HepG2 (cell line): ENCODE measurements around the gene HDGFL1. TPM values are rescaled to one million over a fixed set of nuclear protein-coding genes. Genes with fewer than 3 reads are reported as not detected.

Experiments used
- ATAC-seq: fragments of 200-7000 bp; cut with Tn5 transposase; 3 replicates; pipeline ENCODE4 v1.9.1; 2020; ENCODE audit warnings: mild to moderate bottlenecking, moderate library complexity
- BruUV-seq: library from RNA; stranded (reverse); fragments of 400-500 nt; replicated peaks from 2 replicates; lab custom pipeline; 2021; lab: Mats Ljungman, UMichigan
- CTCF ChIA-PET: fragments of 300-600 bp; formaldehyde crosslinking; extraction: SDS; loops from one replicate; lab custom pipeline; 2021; ENCODE audit warnings: low total read pairs, inconsistent platforms, low intra/inter-chr PET ratio; lab: Yijun Ruan, JAX
- POLR2A ChIA-PET: fragments of 350-600 bp; sonication (Branson Sonifier 250); formaldehyde crosslinking; loops from one replicate; lab custom pipeline; 2020; ENCODE audit warnings: antibody characterized with exemption, inconsistent platforms; lab: Yijun Ruan, JAX
- DNase-seq: peaks from one replicate; pipeline ENCODE4 v3.0.0-alpha.2; 2015; ENCODE audit warnings: low spot score
- FAIRE-seq: peaks from 3 replicates; lab custom pipeline; 2011; peaks lifted over from hg19 to GRCh38; lab: Jason Lieb, UNC
- H2AFZ ChIP-seq: one replicate; pipeline ENCODE4 v1.6.1; 2011; ENCODE audit warnings: low read length, inconsistent platforms
- H3K27ac ChIP-seq: fragments of 300-600 bp; 3 replicates; pipeline ENCODE4 v1.8.0; 2011; ENCODE audit warnings: mixed run types, mild to moderate bottlenecking, mixed read lengths, low read length, inconsistent platforms; ENCODE audit not compliant: insufficient read depth; ENCODE audit errors: extremely low read length
- H3K27me3 ChIP-seq, 2 experiments: fragments of 200-600 bp in 1 of 2; 2 replicates in 1 of 2; 3 replicates in 1 of 2; pipeline versions ENCODE4 v1.6.0 to v1.8.0; 2011; ENCODE audit warnings: low read length in 2 of 2, mild to moderate bottlenecking in 2 of 2, moderate library complexity in 2 of 2, inconsistent platforms in 1 of 2; ENCODE audit not compliant: insufficient read depth in 2 of 2, control insufficient read depth in 1 of 2
- H3K36me3 ChIP-seq, 2 experiments: fragments of 200-600 bp in 1 of 2; replicated peaks in 1 of 2; 2 replicates in 1 of 2; 3 replicates in 1 of 2; pipeline versions ENCODE4 v1.5.1 to v1.8.0; 2011; ENCODE audit warnings: low read length in 2 of 2, inconsistent platforms in 1 of 2; ENCODE audit not compliant: insufficient read depth in 2 of 2, control insufficient read depth in 1 of 2
- H3K4me1 ChIP-seq: 2 replicates; pipeline ENCODE4 v1.5.1; 2012; ENCODE audit warnings: low read length, inconsistent platforms; ENCODE audit not compliant: insufficient read depth
- H3K4me2 ChIP-seq: 2 replicates; pipeline ENCODE4 v1.6.0; 2011; ENCODE audit warnings: low read depth, low read length, inconsistent platforms
- H3K4me3 ChIP-seq, 3 experiments: fragments of 200-600 bp in 1 of 3; sonication (generic), shearing (Covaris generic) in 1 of 3; replicated peaks in 1 of 3; 2 replicates each; pipeline ENCODE4 v1.5.1; 2011 to 2016; ENCODE audit warnings: low read length in 3 of 3, inconsistent platforms in 2 of 3, low read depth in 2 of 3, mild to moderate bottlenecking in 2 of 3, control low read depth in 1 of 3, mixed read lengths in 1 of 3; ENCODE audit not compliant: insufficient read depth in 1 of 3
- H3K79me2 ChIP-seq: one replicate; pipeline ENCODE4 v1.6.1; 2011; ENCODE audit warnings: low read length, inconsistent platforms; ENCODE audit not compliant: insufficient read depth
- H3K9ac ChIP-seq: 2 replicates; pipeline ENCODE4 v1.6.0; 2011; ENCODE audit warnings: mild to moderate bottlenecking, low read depth, low read length, inconsistent platforms; ENCODE audit not compliant: insufficient read depth
- H3K9me3 ChIP-seq: 2 replicates; pipeline ENCODE4 v1.5.1; 2012; ENCODE audit warnings: mild to moderate bottlenecking, low read length
- H4K20me1 ChIP-seq: 2 replicates; pipeline ENCODE4 v1.6.0; 2011; ENCODE audit warnings: inconsistent platforms, mild to moderate bottlenecking, low read length, moderate library complexity; ENCODE audit not compliant: insufficient read depth
- ATRX ChIP-seq: sonication (generic); formaldehyde crosslinking; IDR thresholded peaks from 2 replicates; pipeline ENCODE4 v1.4.0; 2020; ENCODE audit warnings: missing genetic modification reagents, borderline replicate concordance
- GATA4 ChIP-seq: sonication (generic); IDR thresholded peaks from 2 replicates; pipeline ENCODE4 v1.6.1; 2016; ENCODE audit warnings: antibody characterized with exemption, low read depth, borderline replicate concordance
- HOXA3 ChIP-seq: sonication (generic); formaldehyde crosslinking; IDR thresholded peaks from 2 replicates; pipeline ENCODE4 v1.5.0; 2020; ENCODE audit warnings: missing genetic modification reagents
- NR1H2 ChIP-seq: sonication (generic); formaldehyde crosslinking; IDR thresholded peaks from 2 replicates; pipeline ENCODE4 v1.8.1; 2022; ENCODE audit warnings: low read depth, missing genetic modification reagents, borderline replicate concordance
- POLR2G ChIP-seq: fragments of 200-400 bp; formaldehyde crosslinking; IDR thresholded peaks from 2 replicates; pipeline ENCODE4 v1.6.1; 2018; ENCODE audit warnings: mild to moderate bottlenecking, low read depth, low read length, moderate library complexity
- SALL1 ChIP-seq: sonication (generic); formaldehyde crosslinking; IDR thresholded peaks from 2 replicates; pipeline ENCODE4 v1.8.0; 2022; ENCODE audit warnings: mild to moderate bottlenecking, missing genetic modification reagents
- SRY ChIP-seq: sonication (generic); formaldehyde crosslinking; IDR thresholded peaks from 2 replicates; pipeline ENCODE4 v1.8.0; 2022; ENCODE audit warnings: mild to moderate bottlenecking, missing genetic modification reagents
- ZNF17 ChIP-seq: sonication (generic); formaldehyde crosslinking; IDR thresholded peaks from 2 replicates; pipeline ENCODE4 v1.5.0; 2020; ENCODE audit warnings: mild to moderate bottlenecking, missing genetic modification reagents
- ZNF484 ChIP-seq: sonication (generic); formaldehyde crosslinking; IDR thresholded peaks from 2 replicates; pipeline ENCODE4 v1.5.1; 2020; ENCODE audit warnings: mild to moderate bottlenecking, low read depth, missing genetic modification reagents, borderline replicate concordance
- ZNF496 ChIP-seq: sonication (generic); formaldehyde crosslinking; IDR thresholded peaks from 2 replicates; pipeline ENCODE4 v1.8.1; 2023; ENCODE audit warnings: mild to moderate bottlenecking, moderate library complexity, missing genetic modification reagents; ENCODE audit not compliant: insufficient replicate concordance
- WGBS: methylation state at CpG from one replicate; pipeline ENCODE4 v1.1.6; 2017; ENCODE audit warnings: low lambda C conversion rate; 5-methylcytosine and 5-hydroxymethylcytosine counted together
- in situ Hi-C: cut with HindIII; loops from 2 replicates; pipeline ENCODE4 v1.10.0; 2017; ENCODE audit warnings: low pct_unique_long_range_greater_than_20kb; ENCODE audit not compliant: extremely low pct_ligation_motif_present
- intact Hi-C: fragments of 100-400 bp; cut with micrococcal nuclease; formaldehyde crosslinking; loops from one replicate; pipeline ENCODE4 v1.10.0; 2022; ENCODE audit not compliant: unreplicated experiment
- polyA plus RNA-seq, 8 experiments: library from polyadenylated mRNA; depleted of rRNA in 3 of 8; stranded (reverse) in 7 of 8; unstranded in 1 of 8; fragments of >200 nt; fragmentation: Illumina TruSeq in 4 of 8; extraction: Trizol in 4 of 8; gene quantifications; 2 replicates each; pipeline versions ENCODE4 v1.2.1 to v1.2.3, GENCODE V29; 2011 to 2016; ENCODE audit warnings: low read depth in 4 of 8, missing spikeins in 1 of 8, mixed read lengths in 1 of 8; ENCODE audit not compliant: insufficient read depth in 1 of 8
- total RNA-seq, 5 experiments: library from RNA; depleted of rRNA; stranded (reverse); fragments of >200 nt; fragmentation: Illumina TruSeq; extraction: Trizol; gene quantifications; 2 replicates each; pipeline ENCODE4 v1.2.3, GENCODE V29; 2016; ENCODE audit warnings: low read depth in 1 of 5
- TF ChIP-seq, protein P1 (sequence below): sonication (generic); formaldehyde crosslinking; IDR thresholded peaks from 2 replicates; pipeline ENCODE4 v1.8.1; 2023; ENCODE audit warnings: missing genetic modification reagents, mild to moderate bottlenecking, borderline replicate concordance

HDGFL1 gene
- total and polyA plus RNA-seq, 2 of the 13 experiments (the other 11 are each of a cell fraction or from before 2014, with no cell fraction given): not detected

DNA sequence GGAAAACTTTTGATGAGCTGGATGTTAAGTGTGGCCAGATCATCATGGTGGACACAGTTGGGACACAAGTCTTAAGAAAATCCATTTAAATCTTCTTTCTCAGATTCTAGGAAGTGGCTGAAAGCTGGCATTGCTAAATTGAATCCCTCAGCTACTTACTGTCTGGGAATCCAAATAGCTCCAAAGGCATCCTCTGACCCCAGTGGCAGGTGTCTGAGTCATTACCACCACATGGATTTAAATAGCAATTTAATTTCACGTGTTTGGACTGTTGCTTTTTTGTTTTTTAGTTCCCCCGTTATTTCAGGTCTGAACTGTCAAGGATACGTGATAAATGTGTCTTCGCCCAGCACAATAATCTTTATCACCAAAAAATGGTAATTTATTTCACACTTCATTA is 33.2 kb upstream of the HDGFL1 start:
- no peaks in the 10 kb centered on the region for H3K79me2 ChIP-seq
- TF ChIP-seq POLR2G (no peak), ATRX (CRISPR knock-in tag) (no peak), NR1H2 (CRISPR knock-in tag) (no peak), SRY (CRISPR knock-in tag) (no peak), GATA4 (no peak), ZNF496 (CRISPR knock-in tag) (no peak), ZNF17 (CRISPR knock-in tag) (no peak), HOXA3 (CRISPR knock-in tag) (no peak), SALL1 (no peak), ZNF484 (CRISPR knock-in tag) (no peak)
- TF ChIP-seq, protein P1, sequence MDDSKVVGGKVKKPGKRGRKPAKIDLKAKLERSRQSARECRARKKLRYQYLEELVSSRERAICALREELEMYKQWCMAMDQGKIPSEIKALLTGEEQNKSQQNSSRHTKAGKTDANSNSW (CRISPR knock-in tag): no peak
- H4K20me1 ChIP-seq: no peaks in the 10 kb centered on the region
- ChIA-PET POLR2A (no interaction called here), CTCF (no interaction called here)
- no peak overlapping the region for H3K4me3 ChIP-seq
- BruUV-seq: no TSS peak
- no peaks in the 10 kb centered on the region for H3K27me3 ChIP-seq
- no peak overlapping the region for H2AFZ ChIP-seq
- no peak overlapping the region for H3K4me2 ChIP-seq
- H3K36me3 ChIP-seq: no peaks in the 10 kb centered on the region
- peaks cover 85% of the 10 kb centered on the region for H3K9me3 ChIP-seq
- H3K9ac ChIP-seq: no peak overlapping the region
- 11% methylated on average over 4 of the region's 4 CpGs for WGBS
- in situ Hi-C loops (no loop called here), intact Hi-C loops (no loop called here)
- FAIRE-seq (no peak), DNase-seq (no peak), ATAC-seq (no peak)
- H3K4me1 ChIP-seq: no peaks in the 10 kb centered on the region
- H3K27ac ChIP-seq: no peak overlapping the region
